Measurements from ENCODE around the gene UAP1. TPM values are rescaled to one million over a fixed set of nuclear protein-coding genes. Genes with fewer than 3 reads are reported as not detected.
"Not testable (repeated sequence)": the region's sequence is repeated elsewhere in the genome, so short reads cannot be mapped to it uniquely, and the experiment has no call there.

UAP1 gene
- polyA plus RNA-seq, 10 donors, result 30.3 to 39.3 (median 32.4) TPM

DNA sequence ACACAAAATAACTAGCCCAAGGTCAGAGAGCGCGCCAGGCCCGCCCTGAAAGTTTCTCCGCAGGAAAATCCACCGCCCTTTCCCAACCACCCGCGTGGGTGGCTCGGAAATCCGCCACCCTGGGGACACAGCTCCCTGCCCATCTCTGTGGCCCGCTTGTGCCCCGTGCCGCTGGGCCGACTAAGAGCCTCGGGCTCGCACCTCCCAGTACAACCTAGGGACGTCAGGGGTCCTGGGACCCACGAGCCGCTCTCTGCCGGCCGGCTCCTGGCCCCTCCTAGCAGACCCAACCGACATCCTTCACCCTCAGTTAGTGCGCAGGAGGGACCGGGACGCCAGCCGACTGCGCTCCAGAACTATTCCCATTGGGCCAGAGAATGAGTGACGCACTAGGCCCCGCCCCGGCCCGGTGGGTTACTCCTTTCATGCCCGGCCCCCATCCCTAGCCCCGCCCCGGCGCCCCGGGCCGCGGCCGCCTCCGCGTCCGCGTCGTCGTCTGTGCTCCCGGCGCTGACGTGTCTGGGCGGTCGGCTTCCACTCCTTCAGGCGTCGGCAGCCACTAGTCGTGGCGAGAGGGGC, 396 bp upstream of the UAP1 start:
- peak; percentile 98 to 99 (median 99) for DNase-seq

DNA sequence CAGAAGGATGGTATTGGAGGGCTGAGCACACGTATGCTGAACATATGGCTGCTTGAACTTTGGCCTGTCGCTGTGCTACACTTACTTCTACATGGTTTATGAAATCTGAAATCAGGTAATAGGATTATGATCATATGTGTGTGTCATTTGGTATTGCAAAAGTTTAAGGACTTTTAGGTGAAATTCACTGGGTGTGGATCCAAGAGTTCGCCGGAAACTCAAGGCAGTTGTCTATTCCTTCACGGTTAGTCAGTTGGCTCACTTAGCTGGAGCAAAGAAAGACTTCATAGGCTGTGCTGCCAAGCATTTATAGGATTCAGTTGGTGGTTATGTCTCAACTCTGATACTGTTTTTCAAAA, 927 bp downstream of the UAP1 start:
- DNase-seq, result peak; percentile 33 to 75 (median 43)

DNA sequence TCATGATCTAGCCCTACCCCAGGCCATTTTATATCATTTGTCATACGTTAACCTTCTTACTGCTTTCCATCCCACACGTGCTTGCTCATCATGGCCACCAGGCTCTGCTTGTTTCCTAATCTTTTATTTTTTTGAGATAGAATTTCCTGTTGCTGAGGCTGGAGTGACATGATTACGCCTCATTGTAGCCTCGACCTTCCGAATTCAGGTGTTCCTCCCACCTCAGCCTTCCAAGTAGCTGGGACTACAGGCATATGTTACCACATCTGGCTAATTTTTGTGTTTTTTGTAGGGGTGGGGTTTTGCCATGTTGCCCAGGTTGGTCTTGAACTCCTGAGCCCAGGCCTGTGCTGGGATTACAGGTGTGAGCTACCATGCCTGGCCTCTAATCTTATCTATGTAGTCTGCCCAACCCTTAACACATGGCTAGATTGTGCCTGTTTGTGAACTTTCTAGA, 3.3 kb downstream of the UAP1 start:
- no peak for DNase-seq

DNA sequence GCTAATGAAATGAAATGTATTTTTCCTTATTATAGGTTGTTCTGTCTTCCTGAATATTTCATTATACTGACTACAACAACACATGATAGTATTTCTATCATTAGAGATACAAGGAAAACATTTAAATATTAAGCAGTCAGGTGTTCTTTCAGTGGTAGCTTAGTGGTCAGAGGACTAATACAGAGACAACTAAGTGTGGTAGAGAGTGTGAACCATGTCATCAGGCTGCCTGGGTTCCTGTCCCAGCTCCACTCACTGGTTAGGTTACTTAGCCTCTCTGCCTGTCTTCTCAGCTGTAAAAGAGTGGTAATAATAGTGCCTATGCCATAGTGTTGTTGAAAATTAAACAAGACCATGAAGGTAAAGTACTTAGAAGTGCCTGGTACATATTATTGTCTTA, 3.9 kb downstream of the UAP1 start:
- DNase-seq, result no peak

DNA sequence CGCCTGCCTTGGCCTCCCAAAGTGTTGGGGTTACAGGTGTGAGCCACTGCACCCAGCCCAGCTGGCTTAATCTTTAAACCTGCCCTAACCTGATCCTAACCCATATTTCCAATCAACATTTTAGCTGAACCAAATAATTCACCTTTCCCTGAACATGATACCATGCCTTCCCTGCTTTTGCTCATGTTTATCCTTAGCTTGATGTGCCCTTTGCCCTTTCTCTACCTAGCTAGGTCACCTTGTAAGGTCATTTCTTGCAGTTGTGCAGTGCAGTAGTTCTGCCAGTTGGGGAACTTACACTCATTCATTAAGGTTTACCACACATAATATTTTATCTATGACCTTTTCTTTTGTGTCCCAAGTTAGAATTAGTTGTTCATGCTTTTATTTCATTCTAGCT, 5.3 kb downstream of the UAP1 start:
- DNase-seq, result no peak

DNA sequence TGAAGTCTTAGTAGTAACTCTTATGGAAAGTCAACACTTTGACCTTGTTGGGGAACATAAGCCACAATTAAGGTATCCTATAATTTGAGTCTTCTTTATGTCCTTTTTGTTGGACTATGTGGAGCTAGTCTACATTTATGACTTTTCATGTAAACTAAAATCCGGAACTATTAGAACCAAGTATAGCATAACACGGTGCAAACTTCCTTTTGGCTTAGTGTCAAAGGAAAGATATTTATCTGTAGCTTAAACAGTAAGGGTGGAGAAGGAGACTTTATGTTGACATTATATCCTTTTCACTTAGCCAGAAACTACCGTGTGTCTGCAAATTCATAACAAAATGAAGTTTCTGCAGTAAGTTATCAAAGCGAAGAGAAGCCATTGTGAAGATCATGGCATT, 7.3 kb downstream of the UAP1 start:
- no peak for DNase-seq

DNA sequence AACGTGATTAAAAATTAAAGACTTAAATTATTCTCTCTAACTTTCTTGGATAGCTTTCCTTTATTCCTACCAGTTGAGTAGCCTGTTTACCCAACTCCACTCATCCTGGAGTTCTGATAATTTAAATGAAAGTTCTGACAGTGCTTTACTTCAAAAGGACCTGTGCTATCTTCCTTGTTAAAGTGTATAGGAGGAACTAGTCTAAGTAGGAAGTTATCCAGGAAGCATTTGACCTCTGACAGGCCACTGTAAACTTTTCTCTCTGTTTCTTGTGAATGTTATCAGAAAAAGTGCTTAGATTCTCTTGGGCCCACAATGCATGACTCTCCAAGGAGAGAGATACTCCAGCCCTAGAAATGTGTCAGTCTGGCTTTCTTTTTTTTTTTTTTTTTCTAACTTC, 9.2 kb downstream of the UAP1 start:
- DNase-seq, result no peak

DNA sequence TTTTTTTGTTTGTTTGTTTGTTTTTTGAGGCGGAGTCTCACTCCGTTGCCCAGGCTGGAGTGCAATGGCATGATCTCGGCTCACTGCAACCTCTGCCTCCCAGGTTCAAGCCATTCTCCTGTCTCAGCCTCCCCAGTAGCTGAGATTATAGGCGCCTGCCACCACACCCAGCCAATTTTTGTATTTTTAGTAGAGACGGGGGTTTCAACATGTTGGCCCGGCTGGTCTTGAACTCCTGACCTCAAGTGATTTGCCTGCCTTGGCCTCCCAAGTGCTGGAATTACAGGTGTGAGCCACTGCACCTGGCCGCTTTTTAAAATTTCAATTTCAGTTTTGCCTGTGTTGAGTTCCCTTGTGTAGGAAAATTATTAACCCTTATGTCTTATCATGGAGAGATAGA, 9.6 kb downstream of the UAP1 start:
- DNase-seq, result not testable (repeated sequence)

DNA sequence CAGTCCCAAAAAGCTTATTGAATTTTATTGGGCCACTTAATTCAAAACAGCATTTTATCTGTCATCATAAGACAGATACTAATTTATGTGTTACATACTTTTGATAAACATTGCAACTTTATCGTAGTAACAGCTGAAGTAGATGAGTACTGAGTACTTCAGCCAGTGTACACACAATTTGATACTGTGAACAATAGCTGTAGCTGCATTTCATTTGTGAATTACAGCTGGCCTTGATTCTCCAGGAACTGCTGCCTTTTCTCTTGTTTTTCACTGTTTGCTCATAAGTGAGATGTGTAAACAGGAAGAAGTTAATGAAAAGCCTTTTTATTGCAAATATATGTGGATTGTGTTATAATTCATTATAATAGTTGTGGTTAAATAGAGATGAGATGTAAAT, 10.2 kb downstream of the UAP1 start:
- no peak for DNase-seq

DNA sequence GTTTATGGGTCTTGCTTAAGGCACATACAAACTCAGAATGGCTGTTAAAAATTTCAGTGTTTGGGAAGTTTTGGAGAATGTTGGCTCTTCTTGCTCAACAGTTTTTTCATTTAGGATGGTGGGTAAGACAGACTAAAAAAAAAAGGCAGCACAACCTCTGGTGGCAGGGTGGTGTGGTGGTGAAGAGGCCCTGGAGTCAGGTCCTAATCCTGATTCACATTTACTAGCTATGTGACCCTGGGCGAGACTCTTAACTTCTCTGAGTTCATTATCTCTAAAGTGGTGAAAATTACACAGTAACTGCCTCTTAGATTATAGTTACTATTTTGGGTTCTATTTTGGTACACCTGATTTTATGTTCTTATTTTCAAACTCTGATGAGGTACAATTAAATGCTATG, 11.6 kb downstream of the UAP1 start:
- no peak for DNase-seq

DNA sequence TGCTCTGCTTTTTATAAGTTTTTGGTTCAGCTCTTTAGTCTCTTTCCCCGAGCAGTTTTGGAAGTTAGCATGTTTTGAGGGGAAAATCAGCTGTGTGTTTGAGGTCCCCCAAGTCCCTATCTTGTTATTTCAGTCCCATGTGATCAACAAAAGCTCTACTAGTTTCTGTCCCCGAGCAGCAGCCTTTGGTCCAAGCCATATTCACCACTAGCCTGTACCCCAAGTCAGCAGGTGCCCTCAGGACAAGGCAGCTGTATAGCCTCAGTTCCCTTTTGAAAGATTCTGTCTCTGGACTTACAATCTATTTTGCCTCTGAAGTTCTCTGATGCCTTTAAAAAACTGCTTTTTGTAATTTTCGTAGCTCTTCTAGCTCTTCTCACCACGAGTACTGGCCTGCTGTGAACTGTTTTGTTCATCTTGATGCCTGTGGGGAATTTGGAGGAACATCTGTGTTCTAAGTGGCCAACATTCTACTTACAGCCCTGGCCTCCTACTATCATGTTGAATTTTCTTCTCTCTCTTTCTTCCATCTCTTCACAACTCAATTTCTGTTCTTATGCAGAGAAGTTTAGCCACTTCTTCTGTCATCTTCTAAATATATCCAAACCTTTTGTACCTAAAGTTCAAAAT, 16.7 kb downstream of the UAP1 start:
- DNase-seq, result peak; percentile 47 to 76 (median 52)

DNA sequence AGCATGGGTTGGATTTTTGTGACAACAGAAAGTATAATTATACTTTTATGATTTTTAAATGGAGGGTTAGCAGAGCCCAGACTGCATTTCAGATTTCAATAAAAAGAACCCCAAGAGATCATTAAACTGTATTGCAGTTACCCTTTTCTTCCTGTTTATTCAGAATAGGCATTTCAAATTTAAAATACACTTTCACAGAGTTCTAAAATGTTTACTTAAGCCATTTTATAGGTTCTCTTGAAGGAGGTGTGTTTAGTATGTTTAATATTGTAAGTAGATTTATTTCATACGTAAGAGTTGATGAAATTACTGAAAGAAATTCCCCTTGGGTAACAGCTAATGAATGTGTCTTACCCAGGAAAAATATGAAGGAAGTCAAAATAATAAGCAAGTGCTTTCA, 17.4 kb downstream of the UAP1 start:
- DNase-seq, result no peak

DNA sequence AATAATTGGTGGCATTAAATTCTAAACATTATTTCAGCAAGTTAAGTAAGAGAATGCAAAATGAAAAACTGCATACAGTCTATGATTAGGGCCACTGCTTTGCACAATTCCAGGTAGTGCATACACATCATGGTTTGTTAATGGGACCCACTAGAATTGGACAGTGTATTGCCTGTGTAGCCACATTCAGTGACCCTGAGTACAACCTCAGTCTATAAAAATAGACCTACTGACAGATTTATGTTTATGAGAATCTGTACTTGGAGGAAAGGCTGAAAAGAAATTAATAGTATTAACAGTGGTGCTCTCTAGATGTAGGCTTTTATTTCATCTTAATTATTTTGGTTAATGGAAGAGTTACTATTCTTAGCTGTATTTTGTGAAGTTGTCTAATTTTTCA, 18.8 kb downstream of the UAP1 start:
- DNase-seq, result no peak

DNA sequence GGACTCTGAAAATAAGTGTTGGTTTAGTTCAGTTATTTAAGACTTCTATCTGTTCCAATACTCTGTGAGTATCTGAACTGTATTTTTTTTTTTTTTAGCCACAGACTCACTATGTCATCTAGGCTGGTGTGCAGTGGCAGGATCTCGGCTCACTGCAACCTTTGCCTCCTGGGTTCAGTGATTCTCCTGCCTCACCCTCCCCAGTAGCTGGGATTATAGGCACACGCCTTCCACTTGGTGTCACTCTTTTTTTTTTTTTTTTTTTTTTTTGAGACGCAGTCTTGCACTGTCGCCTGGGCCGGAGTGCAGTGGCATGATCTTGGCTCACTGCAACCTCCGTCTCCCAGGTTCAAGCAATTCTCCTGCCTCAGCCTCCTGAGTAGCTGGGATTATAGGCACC, 21.4 kb downstream of the UAP1 start:
- DNase-seq, result not testable (repeated sequence)

DNA sequence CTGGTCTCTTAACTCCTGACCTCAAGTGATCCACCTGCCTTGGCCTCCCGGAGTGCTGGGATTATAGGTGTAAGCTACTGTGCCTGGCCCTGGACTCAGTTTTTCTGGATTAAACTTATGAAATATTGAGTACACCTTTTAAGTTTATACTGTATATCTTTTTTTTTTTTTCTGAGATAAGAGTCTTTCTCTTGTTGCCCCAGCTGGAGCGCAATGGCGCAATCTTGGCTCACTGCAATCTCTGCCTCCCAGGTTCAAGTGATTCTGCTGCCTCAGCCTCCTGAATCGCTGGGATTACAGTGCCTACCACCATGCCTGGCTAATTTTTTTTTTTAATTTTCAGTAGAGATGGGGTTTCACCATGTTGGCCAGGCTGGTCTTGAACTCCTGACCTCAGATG, 23.6 kb downstream of the UAP1 start:
- not testable (repeated sequence) for DNase-seq

DNA sequence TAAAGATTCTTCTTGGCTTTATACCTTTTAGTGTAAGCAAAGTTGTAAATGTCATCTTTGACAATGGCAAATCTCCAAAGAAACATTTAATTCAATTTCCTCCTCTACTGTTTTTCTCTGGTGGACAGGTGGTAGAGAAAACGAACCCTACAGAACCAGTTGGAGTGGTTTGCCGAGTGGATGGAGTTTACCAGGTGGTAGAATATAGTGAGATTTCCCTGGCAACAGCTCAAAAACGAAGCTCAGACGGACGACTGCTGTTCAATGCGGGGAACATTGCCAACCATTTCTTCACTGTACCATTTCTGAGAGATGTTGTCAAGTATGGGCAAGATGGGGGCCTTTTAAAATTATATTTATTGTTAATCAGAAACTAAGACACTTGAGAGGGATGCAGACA, 25.8 kb downstream of the UAP1 start:
- no peak for DNase-seq

DNA sequence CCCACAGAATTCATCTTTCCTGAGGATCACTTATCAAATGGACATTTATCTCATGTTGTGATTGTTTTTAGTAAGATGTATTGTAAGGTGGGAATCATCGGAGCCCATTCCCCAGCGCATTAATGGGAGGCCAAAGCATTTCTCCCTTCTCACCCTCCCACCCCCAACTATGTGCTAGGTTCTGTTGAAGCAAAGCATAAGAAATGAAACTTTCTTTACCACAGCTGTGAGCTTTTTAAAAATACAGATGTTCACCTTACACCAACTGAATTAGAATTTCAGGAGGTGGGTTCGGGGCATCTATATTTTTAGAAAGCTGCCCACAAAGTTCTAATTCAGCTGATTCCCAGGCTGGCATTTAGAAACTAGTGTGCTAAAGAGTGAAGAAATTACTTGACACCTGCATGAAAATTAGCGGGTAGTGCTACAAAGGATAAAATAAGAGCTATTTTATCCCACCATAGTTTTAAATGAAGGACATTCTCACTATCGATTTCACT, 26.3 kb downstream of the UAP1 start:
- DNase-seq, result no peak

DNA sequence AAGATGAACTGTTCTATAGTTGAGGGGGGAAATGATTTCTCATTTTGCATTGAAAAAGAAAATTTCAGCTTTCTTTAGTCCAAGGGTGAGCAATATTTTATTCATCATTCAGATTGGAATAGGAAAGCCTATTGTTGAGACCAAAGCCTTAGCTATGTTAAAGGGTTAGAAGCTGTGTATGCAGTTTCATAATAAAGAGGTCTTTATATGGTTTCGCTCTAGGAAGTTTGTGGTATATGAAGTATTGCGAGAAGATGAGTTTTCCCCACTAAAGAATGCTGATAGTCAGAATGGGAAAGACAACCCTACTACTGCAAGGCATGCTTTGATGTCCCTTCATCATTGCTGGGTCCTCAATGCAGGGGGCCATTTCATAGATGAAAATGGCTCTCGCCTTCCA, 28.6 kb downstream of the UAP1 start:
- no peak for DNase-seq

DNA sequence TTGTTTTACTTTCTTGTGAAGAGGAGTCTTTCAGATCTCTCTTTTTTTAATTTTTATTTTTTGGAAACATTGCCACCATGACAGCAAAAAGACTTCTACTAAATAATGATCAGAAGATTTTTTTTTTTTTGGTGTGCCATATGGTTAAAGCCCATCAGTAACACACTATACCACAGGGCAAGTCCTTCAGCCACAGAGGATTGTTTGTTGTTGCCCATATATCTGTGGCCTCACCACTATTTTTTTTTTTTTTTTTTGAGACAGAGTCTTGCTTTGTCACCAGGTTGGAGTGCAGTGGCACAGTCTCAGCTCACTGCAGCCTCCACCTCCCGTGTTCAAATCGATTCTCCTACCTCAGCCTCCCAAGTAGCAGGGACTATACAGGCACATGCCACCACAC, 29.2 kb downstream of the UAP1 start:
- no peak for DNase-seq

DNA sequence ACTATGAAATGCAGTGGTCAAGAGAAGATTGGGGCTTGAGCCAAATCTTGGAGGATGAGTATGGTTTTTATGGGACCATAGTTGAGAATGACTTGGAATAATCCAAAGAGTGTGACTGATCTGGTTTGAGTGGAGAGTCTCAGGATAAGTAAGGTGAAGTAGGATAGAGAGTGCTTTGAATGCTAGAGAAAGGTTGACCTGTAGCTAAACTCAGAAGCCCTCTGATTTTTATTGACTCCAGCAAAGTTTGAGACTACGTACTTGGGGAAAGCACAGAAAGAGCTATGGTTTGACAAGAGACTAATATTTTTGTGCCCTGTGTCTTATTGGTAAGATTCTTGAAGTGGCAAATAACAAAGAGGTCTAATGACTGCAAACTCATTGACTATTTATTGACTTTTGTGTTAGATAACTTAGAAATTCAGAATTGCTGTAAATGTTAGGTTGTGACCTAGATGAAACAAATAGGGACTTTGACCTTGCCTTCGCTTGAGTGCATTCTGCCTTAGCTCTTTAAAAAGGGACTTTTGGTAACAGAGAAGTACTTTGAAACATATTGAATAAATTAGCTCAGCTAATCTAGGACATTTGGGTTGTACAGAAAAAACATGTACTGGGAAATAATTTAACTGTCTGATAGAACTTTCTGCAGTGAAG, 35.1 kb downstream of the UAP1 start:
- DNase-seq, result peak in 1 of 3 donors; percentile 10

DNA sequence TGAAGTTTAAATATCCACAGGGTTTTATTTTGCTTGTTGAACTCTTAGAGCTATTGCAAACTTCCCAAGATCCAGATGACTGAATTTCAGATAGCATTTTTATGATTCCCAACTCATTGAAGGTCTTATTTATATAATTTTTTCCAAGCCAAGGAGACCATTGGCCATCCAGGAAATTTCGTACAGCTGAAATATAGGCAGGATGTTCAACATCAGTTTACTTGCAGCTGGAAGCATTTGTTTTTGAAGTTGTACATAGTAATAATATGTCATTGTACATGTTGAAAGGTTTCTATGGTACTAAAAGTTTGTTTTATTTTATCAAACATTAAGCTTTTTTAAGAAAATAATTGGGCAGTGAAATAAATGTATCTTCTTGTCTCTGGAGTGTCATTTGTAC, 37.9 kb downstream of the UAP1 start:
- peak; percentile 63 to 84 (median 75) for DNase-seq

DNA sequence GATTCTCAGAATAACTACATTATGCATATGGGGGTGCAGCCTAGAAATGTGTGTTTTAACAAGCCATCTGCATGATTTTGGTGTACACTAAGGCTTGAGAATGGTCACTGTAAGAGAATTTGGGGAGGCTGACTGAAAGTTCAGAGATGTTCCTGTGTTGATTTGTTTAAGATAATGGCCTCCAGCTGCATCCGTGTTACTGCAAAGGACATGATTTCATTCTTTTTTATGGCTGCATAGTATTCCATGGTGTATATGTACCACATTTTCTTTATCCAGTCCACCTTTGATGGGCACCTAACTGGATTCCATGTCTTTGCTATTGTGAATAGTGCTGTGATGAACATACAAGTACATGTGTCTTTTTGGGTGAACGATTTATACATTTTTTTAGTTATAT, 41.6 kb downstream of the UAP1 start:
- not testable (repeated sequence) for DNase-seq

DNA sequence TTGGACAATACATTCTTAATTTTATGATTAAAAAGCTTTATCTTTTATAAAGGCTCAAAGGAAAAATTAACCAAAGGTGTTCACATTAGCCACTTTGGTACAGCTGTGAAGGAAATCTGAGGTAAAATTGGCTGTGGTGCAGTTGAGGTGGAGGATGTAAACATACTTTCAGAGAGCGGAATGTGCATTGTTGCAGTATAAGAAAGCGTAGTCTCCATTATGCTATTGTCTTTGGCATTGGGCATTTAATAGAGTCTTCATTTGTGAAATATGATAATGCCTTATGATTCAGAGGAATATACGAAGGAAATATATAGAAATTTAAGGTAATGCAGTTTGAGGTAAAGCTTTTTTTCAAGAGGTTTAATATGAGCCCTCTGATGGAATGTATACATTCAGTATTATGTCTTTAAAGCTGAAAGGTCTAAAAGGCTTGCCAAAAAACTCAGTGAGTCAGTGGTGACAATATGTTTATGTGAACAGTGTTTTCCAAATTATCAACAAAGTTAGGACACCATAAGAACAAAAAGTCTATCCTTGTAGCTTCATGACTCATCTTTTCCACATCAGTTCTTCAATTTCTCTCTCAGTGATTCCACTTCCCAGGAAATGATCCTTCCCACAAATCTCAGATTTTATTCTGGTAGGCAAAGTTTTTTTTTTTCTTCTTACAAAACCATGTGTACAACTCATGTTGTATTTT, 43.9 kb downstream of the UAP1 start:
- peak in 2 of 3 donors; percentile 55 to 89 for DNase-seq

Data from muscle of back (tissue), 11 donors.